Gastroesophageal sphincter (tissue), 3 donors: Measurements from ENCODE around the gene UBE2L6.

Source experiments
- CTCF ChIP-seq, 4 experiments: fragments of 200-600 bp in 2 of 4; fragments of 450-650 bp in 2 of 4; sonication (generic) in 1 of 4; IDR thresholded peaks; one replicate each; pipeline ENCODE4 v1.5.1; 2017 to 2019; ENCODE audit warnings: antibody characterized with exemption in 4 of 4, mild to moderate bottlenecking in 2 of 4, moderate library complexity in 2 of 4
- EP300 ChIP-seq: sonication (generic); formaldehyde crosslinking; IDR thresholded peaks from one replicate; pipeline ENCODE4 v1.6.1; 2017; ENCODE audit warnings: antibody characterized with exemption, mild to moderate bottlenecking
- POLR2A ChIP-seq, 2 donors: fragments of 450-650 bp; IDR thresholded peaks; one replicate each; pipeline ENCODE4 v1.6.1; 2017; ENCODE audit warnings: antibody characterized with exemption in 2 of 2, mild to moderate bottlenecking in 2 of 2, moderate library complexity in 1 of 2
- POLR2AphosphoS5 ChIP-seq: sonication (generic); formaldehyde crosslinking; IDR thresholded peaks from one replicate; pipeline ENCODE4 v1.6.1; 2017; ENCODE audit warnings: antibody characterized with exemption

- TF ChIP-seq CTCF (IDR thresholded peaks at IDR 0.05) (no peak), POLR2A (IDR thresholded peaks at IDR 0.05) (no peak), POLR2AphosphoS5 (no peak), EP300 (no peak)
These were observed 54.6 kb downstream of the UBE2L6 start for GRCh38 chr11:57512646-57513451.
